ENCODE measurements around the gene ACTL6A.

ACTL6A gene

GRCh38 chr3:179551349-179552105, 11.2 kb upstream of the ACTL6A start:
- no peak for DNase-seq (ENCODE audit: low read depth)
- TF ChIP-seq, protein P1, sequence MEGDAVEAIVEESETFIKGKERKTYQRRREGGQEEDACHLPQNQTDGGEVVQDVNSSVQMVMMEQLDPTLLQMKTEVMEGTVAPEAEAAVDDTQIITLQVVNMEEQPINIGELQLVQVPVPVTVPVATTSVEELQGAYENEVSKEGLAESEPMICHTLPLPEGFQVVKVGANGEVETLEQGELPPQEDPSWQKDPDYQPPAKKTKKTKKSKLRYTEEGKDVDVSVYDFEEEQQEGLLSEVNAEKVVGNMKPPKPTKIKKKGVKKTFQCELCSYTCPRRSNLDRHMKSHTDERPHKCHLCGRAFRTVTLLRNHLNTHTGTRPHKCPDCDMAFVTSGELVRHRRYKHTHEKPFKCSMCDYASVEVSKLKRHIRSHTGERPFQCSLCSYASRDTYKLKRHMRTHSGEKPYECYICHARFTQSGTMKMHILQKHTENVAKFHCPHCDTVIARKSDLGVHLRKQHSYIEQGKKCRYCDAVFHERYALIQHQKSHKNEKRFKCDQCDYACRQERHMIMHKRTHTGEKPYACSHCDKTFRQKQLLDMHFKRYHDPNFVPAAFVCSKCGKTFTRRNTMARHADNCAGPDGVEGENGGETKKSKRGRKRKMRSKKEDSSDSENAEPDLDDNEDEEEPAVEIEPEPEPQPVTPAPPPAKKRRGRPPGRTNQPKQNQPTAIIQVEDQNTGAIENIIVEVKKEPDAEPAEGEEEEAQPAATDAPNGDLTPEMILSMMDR (conservative IDR thresholded peaks at IDR 0.05; ENCODE audit: low read depth, low read length), result no peak
- H3K4me3 ChIP-seq (ENCODE audit: low read length), result no peak overlapping the region

DNA sequence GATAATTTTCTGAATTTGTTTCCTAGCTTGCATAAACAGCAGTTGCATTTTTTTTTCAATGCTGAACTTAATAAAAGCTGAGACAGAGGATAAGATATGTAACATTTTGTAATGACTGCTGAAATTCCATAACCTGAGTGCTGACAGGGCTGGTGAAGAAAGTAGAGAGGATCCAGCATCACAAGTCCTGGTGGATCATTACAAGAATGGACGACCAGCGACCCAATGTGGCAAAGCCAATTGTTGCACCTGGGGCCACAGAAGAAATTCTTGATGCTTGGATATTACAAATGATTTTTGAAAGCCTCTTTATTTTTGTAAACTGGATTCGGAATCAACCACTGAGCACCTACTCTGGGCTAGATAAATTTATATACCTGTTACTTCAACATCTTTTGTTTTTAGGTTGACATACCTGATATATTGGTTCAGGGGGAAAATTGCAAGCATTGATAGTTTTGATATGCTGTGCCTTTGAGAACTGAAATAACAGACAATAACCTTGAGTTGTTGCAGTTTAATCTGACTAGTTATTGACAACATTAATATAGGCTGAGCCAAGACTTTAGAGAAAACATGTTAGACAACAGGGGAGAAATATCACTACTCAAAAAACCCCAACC, 3.9 kb upstream of the ACTL6A start:
- DNase-seq (ENCODE audit: low read depth), result no peak
- H3K4me3 ChIP-seq (ENCODE audit: low read length), result no peak overlapping the region
- TF ChIP-seq, protein P1 (conservative IDR thresholded peaks at IDR 0.05; ENCODE audit: low read depth, low read length), result peak; percentile 81

- TF ChIP-seq, protein P1 (conservative IDR thresholded peaks at IDR 0.05; ENCODE audit: low read depth, low read length), result no peak
- DNase-seq (ENCODE audit: low read depth), result no peak
- H3K4me3 ChIP-seq (ENCODE audit: low read length), result no peak overlapping the region
Observed at GRCh38 chr3:179560791-179561190, 1.9 kb upstream of the ACTL6A start.

- TF ChIP-seq, protein P1 (conservative IDR thresholded peaks at IDR 0.05; ENCODE audit: low read depth, low read length), result peak; percentile 49
- no peak for DNase-seq (ENCODE audit: low read depth)
- peak overlapping the region; percentile 93 for H3K4me3 ChIP-seq (ENCODE audit: low read length)
Observed at GRCh38 chr3:179563271-179563783, 601 bp downstream of the ACTL6A start.

DNA sequence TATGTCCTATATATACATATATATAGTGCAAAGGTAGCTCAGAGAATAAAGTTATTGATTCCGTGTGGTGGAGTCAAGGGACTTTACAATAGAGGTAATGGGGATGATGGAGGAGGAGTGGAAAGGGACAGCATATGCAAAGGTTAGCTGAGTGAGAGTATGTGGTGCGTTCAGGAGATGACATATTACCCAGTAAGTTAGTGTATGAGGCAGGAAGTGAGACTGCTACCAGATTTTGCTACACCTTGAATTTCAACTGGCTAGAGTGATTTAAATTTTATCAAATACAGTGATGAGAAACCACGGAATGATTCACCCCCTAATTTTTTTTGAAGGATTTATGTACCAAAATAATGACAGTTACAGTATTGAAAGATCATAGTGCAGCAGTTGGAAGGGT, 2.8 kb downstream of the ACTL6A start:
- no peak overlapping the region for H3K4me3 ChIP-seq (ENCODE audit: low read length)
- TF ChIP-seq, protein P1 (conservative IDR thresholded peaks at IDR 0.05; ENCODE audit: low read depth, low read length), result no peak
- DNase-seq (ENCODE audit: low read depth), result no peak

DNA sequence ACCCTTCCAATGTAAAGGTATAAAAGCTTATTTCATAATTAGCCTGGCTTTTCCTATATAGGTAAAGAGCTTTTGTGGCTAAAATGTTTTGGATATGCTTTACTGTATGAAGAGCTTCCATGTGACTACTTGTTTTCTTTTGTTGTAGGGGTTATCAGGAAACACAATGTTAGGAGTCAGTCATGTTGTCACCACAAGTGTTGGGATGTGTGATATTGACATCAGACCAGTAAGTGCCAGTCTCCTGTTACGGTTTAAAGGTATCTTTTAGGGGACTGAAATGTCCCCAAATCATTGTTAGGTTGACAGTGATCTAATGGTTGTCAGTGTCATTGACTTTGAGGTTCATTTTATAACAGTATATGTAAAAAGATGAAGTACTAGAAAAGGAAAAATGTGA, 18.3 kb downstream of the ACTL6A start:
- no peak for DNase-seq (ENCODE audit: low read depth)
- TF ChIP-seq, protein P1 (conservative IDR thresholded peaks at IDR 0.05; ENCODE audit: low read depth, low read length), result no peak
- no peak overlapping the region for H3K4me3 ChIP-seq (ENCODE audit: low read length)

DNA sequence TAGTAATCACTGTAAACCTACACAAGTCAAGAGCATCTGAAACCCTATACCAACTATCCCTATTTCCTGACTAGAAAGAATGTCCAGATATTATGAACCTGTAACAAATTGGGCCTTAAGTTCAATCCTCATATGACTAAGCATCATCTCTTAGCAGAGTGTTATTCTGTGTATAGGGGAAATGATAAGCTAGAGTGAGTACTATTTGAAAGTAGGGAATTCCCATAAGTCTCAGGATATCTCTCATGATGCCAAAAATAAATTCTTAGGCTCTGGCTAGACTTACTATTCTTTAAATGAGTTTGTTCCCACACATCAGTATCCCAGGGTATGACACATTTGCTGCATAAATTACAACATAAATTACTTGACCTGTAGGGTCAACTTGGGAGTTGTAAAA, 26.4 kb downstream of the ACTL6A start:
- H3K4me3 ChIP-seq (ENCODE audit: low read length), result no peak overlapping the region
- DNase-seq (ENCODE audit: low read depth), result no peak
- TF ChIP-seq, protein P1 (conservative IDR thresholded peaks at IDR 0.05; ENCODE audit: low read depth, low read length), result no peak

Data from retinal pigment epithelial cell (primary cell).